ENCODE results near the gene TTC33.
"Not testable (repeated sequence)": the region's sequence is repeated elsewhere in the genome, so short reads cannot be mapped to it uniquely, and the experiment has no call there.

The TTC33 gene

GRCh38 chr5:40603378-40603777 lies 152.4 kb downstream of the TTC33 start:
- DNase-seq, result no peak

- DNase-seq, result no peak
Observed at GRCh38 chr5:40601198-40601868, 154.4 kb downstream of the TTC33 start.

DNA sequence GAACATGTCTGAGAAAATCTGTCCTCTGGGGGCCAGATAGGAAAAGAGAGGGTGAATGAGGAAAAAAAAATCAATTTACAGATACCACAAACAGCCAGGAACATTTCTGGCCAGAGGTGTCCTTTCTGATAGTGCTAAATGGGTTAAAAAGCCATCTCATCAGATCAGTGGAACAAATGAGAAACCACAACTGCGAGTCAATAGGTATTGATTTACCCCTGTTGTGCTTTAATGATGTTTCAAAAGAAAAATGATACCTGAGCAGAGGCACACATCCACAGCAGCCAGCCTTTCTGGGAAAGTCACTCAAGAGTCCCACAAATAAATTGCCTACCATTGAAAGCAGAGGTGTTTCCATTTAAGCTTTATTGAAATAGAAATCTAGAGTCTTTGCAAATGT lies 155.4 kb downstream of the TTC33 start:
- no peak for DNase-seq

GRCh38 chr5:40599676-40600075 lies 156.1 kb downstream of the TTC33 start:
- DNase-seq, result no peak

DNA sequence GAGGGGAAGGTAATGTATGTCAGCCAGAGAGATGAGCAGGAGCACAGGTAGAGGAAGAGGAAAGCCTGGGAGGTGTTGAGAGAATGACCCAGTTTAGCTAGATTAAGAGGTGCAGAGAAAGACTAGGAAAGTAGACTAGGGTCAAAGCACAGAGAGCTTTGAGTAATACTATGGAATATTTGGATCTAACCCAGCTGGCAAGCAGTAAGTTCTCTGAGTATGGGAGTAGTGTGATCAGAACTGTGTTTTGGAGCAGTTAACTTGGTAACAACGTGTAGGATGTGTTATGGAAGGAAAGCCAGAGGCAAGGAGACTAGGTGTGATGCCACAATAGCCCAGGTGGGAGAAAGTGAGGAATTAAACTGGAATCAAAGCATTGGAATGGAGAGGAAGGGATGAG lies 160.9 kb downstream of the TTC33 start:
- no peak for DNase-seq

GRCh38 chr5:40591727-40592396 lies 163.9 kb downstream of the TTC33 start:
- DNase-seq, result not testable (repeated sequence)

- DNase-seq, result no peak
Observed at GRCh38 chr5:40587376-40587775, 168.4 kb downstream of the TTC33 start.

GRCh38 chr5:40585537-40586267 lies 170.1 kb downstream of the TTC33 start:
- no peak for DNase-seq

DNA sequence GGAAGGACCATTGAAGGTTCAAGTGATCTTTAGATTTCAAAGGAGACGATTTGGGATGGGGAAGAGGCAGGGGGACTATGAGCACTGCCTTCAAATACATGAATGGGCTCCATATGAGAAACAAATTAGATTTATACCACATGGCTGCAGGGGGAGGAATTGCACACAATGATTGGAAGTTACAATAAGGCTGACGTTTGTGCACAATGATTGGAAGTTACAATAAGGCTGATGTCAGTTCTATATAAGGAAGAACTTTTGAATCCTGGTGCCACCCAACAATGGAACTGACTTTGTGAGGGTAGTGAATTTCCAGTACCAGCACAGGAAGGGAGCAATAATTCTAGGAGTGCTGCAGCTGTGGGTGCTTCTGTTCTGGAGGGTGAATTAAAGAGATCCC lies 171.7 kb downstream of the TTC33 start:
- DNase-seq, result no peak

GRCh38 chr5:40578501-40579451 lies 177.0 kb downstream of the TTC33 start:
- DNase-seq, result no peak

- DNase-seq, result no peak
Observed at GRCh38 chr5:40577718-40578117, 178.0 kb downstream of the TTC33 start.

DNA sequence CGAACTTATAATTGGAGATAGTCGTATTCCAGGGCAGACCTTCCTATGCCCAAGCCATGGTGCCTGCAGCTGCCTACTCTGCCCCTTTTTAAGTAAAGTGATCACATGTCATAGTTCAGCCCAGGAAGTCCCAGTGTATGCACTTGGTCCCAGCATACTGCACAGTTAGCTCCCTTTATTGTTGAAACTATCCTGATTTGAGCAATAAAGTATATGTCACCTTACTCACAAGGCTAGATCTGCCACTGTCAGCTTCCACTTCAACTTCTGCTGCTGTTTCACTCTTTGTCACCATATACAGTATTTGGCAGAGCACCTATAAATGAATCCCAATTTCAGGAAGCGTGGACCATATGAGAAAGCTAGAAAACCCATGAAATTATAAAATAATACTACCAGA lies 179.8 kb downstream of the TTC33 start:
- DNase-seq, result no peak

- no peak for DNase-seq
Observed at GRCh38 chr5:40575411-40575810, 180.3 kb downstream of the TTC33 start.

DNA sequence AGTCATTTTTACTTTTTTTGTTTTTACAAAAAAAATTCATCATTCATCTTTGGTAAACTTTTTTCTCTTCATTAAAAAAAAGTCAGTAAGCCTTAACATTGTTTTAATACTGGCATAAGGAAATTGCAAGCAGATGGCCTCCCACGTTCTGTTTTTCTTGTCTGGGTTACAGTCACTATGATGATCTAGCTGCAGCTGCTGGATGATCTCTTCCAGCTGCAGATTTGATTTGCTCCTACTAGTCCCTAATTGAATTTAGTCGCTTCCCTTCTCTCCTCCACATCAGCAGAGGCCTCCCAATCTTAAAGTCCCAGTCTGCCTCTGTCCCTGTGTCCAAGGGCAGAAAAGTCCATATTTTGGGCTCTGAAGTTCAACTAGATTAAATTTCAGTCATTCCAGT lies 182.8 kb downstream of the TTC33 start:
- DNase-seq, result no peak

DNA sequence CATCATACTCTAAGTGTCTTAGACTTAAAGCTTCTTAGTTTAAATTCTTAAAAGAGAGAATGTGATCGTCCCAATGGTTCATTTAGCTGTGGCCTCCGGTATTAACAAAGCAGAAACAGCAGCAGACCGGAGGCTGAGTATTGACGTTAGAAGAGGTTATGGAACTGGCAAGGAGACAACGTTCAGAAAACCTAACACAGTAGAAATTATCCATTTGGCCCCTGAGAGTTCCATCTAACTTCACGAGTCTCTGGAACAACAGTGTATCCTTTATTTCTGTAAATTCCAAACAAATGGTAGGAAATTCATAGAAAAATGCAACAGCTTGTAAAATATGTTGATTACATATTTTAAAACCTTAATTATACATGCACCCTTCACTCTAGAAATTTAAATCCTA lies 183.4 kb downstream of the TTC33 start:
- DNase-seq, result no peak

GRCh38 chr5:40571729-40572128 lies 184.0 kb downstream of the TTC33 start:
- DNase-seq, result no peak

GRCh38 chr5:40570408-40571129 lies 185.2 kb downstream of the TTC33 start:
- no peak for DNase-seq

DNA sequence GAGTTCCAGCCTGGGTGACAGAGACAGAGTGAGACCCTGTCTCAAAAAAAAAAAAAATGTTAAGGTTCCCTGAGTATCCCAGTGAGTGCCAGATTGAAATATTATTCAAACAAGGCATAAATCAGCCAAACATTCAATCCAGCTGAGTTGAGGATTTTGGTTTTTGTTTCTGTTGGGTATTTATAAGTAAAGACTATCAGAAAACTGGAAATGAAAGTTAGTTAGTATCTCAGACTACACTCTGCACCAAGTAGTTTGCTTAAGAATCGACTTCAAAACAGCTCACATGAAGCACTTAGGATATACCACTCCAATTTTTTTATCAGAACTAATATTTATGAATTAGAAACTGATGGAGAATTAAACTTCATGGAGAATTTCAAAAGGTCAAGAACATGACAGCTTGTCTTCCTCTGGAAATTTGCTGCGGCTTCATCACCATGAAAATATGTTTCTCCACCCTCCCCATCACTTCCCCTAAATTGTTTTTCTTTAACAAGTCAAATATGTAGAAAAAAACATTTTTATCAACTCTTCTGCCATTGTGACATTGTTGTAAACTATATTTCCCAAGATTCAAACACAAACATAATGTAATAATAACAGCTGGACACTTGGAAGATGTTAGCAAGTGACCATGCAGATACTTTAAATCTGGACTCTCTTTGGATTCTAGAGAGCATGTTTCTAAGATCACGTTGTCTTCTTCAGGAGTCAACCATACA lies 186.1 kb downstream of the TTC33 start:
- no peak for DNase-seq

GRCh38 chr5:40568548-40568947 lies 187.2 kb downstream of the TTC33 start:
- no peak for DNase-seq

DNA sequence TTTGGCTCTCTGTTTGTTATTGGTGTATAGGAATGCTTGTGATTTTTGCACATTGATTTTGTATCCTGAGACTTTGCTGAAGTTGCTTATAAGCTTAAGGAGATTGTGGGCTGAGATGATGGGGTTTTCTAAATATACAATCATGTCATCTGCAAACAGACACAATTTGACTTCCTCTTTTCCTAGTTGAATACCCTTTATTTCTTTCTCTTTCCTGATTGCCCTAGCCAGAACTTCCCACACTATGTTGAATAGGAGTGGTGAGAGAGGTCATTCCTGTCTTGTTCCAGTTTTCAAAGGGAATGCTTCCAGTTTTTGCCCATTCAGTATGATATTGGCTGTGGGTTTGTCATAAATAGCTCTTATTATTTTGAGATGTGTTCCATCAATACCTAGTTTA lies 192.6 kb downstream of the TTC33 start:
- DNase-seq, result not testable (repeated sequence)

GRCh38 chr5:40560474-40561110 lies 195.2 kb downstream of the TTC33 start:
- no peak for DNase-seq
